DOHH2 (cell line): Measurements from ENCODE around the gene NOP56.

Experiments
- EZH2phosphoT487 ChIP-seq: fragments of 200-600 bp; sonication (generic); IDR thresholded peaks from 2 replicates; pipeline ENCODE4 v1.6.1; 2017; ENCODE audit warnings: borderline replicate concordance, mild to moderate bottlenecking, antibody characterized with exemption, low read length, moderate library complexity, mixed read lengths
- TF ChIP-seq, protein P1 (sequence below): fragments of 200-600 bp; sonication (generic); IDR thresholded peaks from one replicate; pipeline ENCODE4 v1.5.1; 2014; ENCODE audit warnings: antibody characterized with exemption, mild to moderate bottlenecking, low read depth, low read length; ENCODE audit not compliant: poor library complexity, severe bottlenecking

DNA sequence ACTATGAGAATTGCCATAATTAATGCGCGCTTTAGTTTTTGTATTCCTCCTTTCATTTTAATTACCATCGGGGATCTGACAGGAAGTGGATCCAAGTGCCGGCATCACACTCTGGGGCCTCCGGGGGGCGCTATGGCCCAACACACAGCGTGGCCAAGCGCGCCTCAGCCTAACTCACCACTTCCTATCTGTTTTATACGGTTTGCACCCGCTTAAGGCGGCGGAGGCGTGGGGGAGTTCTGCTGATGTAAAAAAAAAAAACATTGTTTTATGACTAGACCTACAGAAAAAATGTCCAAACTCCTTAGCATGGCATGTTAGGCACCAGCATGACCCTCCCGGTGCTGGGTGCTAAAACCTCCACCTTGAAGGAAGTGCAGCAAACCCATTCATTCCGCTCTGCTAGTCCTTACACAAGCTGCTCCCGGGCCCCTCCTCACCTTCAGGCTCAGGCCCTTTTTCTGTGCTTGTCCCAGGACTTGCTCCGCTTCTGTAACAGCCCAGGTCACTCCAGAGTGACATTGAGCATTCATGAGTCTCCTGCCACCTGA is 35.7 kb downstream of the NOP56 start:
- TF ChIP-seq, protein P1, sequence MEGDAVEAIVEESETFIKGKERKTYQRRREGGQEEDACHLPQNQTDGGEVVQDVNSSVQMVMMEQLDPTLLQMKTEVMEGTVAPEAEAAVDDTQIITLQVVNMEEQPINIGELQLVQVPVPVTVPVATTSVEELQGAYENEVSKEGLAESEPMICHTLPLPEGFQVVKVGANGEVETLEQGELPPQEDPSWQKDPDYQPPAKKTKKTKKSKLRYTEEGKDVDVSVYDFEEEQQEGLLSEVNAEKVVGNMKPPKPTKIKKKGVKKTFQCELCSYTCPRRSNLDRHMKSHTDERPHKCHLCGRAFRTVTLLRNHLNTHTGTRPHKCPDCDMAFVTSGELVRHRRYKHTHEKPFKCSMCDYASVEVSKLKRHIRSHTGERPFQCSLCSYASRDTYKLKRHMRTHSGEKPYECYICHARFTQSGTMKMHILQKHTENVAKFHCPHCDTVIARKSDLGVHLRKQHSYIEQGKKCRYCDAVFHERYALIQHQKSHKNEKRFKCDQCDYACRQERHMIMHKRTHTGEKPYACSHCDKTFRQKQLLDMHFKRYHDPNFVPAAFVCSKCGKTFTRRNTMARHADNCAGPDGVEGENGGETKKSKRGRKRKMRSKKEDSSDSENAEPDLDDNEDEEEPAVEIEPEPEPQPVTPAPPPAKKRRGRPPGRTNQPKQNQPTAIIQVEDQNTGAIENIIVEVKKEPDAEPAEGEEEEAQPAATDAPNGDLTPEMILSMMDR: peak; percentile 78
- TF ChIP-seq EZH2phosphoT487: no peak
